HepG2 (cell line): ENCODE data around the gene DIPK1B. TPM values are rescaled to one million over a fixed set of nuclear protein-coding genes. Genes with fewer than 3 reads are reported as not detected.
A peak's percentile ranks its signal among the peaks of the same experiment; 100 is the strongest.

ENCODE experiments used
- ATAC-seq: fragments of 200-7000 bp; cut with Tn5 transposase; 3 replicates; pipeline ENCODE4 v1.9.1; 2020; ENCODE audit warnings: mild to moderate bottlenecking, moderate library complexity
- BruUV-seq: library from RNA; stranded (reverse); fragments of 400-500 nt; replicated peaks from 2 replicates; lab custom pipeline; 2021; lab: Mats Ljungman, UMichigan
- CTCF ChIA-PET: fragments of 300-600 bp; formaldehyde crosslinking; extraction: SDS; loops from one replicate; lab custom pipeline; 2021; ENCODE audit warnings: low total read pairs, inconsistent platforms, low intra/inter-chr PET ratio; lab: Yijun Ruan, JAX
- POLR2A ChIA-PET: fragments of 350-600 bp; sonication (Branson Sonifier 250); formaldehyde crosslinking; loops from one replicate; lab custom pipeline; 2020; ENCODE audit warnings: antibody characterized with exemption, inconsistent platforms; lab: Yijun Ruan, JAX
- DNase-seq: peaks from one replicate; pipeline ENCODE4 v3.0.0-alpha.2; 2015; ENCODE audit warnings: low spot score
- FAIRE-seq: peaks from 3 replicates; lab custom pipeline; 2011; peaks lifted over from hg19 to GRCh38; lab: Jason Lieb, UNC
- H2AFZ ChIP-seq: one replicate; pipeline ENCODE4 v1.6.1; 2011; ENCODE audit warnings: low read length, inconsistent platforms
- H3K27ac ChIP-seq: fragments of 300-600 bp; 3 replicates; pipeline ENCODE4 v1.8.0; 2011; ENCODE audit warnings: mixed run types, mild to moderate bottlenecking, mixed read lengths, low read length, inconsistent platforms; ENCODE audit not compliant: insufficient read depth; ENCODE audit errors: extremely low read length
- H3K27me3 ChIP-seq, 2 experiments: fragments of 200-600 bp in 1 of 2; 2 replicates in 1 of 2; 3 replicates in 1 of 2; pipeline versions ENCODE4 v1.6.0 to v1.8.0; 2011; ENCODE audit warnings: low read length in 2 of 2, mild to moderate bottlenecking in 2 of 2, moderate library complexity in 2 of 2, inconsistent platforms in 1 of 2; ENCODE audit not compliant: insufficient read depth in 2 of 2, control insufficient read depth in 1 of 2
- H3K36me3 ChIP-seq, 2 experiments: fragments of 200-600 bp in 1 of 2; replicated peaks in 1 of 2; 2 replicates in 1 of 2; 3 replicates in 1 of 2; pipeline versions ENCODE4 v1.5.1 to v1.8.0; 2011; ENCODE audit warnings: low read length in 2 of 2, inconsistent platforms in 1 of 2; ENCODE audit not compliant: insufficient read depth in 2 of 2, control insufficient read depth in 1 of 2
- H3K4me1 ChIP-seq: 2 replicates; pipeline ENCODE4 v1.5.1; 2012; ENCODE audit warnings: low read length, inconsistent platforms; ENCODE audit not compliant: insufficient read depth
- H3K4me2 ChIP-seq: 2 replicates; pipeline ENCODE4 v1.6.0; 2011; ENCODE audit warnings: low read depth, low read length, inconsistent platforms
- H3K4me3 ChIP-seq, 3 experiments: fragments of 200-600 bp in 1 of 3; sonication (generic), shearing (Covaris generic) in 1 of 3; replicated peaks in 1 of 3; 2 replicates each; pipeline ENCODE4 v1.5.1; 2011 to 2016; ENCODE audit warnings: low read length in 3 of 3, inconsistent platforms in 2 of 3, low read depth in 2 of 3, mild to moderate bottlenecking in 2 of 3, control low read depth in 1 of 3, mixed read lengths in 1 of 3; ENCODE audit not compliant: insufficient read depth in 1 of 3
- H3K79me2 ChIP-seq: one replicate; pipeline ENCODE4 v1.6.1; 2011; ENCODE audit warnings: low read length, inconsistent platforms; ENCODE audit not compliant: insufficient read depth
- H3K9ac ChIP-seq: 2 replicates; pipeline ENCODE4 v1.6.0; 2011; ENCODE audit warnings: mild to moderate bottlenecking, low read depth, low read length, inconsistent platforms; ENCODE audit not compliant: insufficient read depth
- H3K9me3 ChIP-seq: 2 replicates; pipeline ENCODE4 v1.5.1; 2012; ENCODE audit warnings: mild to moderate bottlenecking, low read length
- H4K20me1 ChIP-seq: 2 replicates; pipeline ENCODE4 v1.6.0; 2011; ENCODE audit warnings: inconsistent platforms, mild to moderate bottlenecking, low read length, moderate library complexity; ENCODE audit not compliant: insufficient read depth
- ASH2L ChIP-seq: fragments of 300-600, 200-600 bp; sonication (generic); IDR thresholded peaks from 2 replicates; pipeline ENCODE4 v1.7.0; 2017; ENCODE audit warnings: low read depth, mild to moderate bottlenecking, moderate library complexity, mixed read lengths, low read length; ENCODE audit not compliant: insufficient read length
- BRCA1 ChIP-seq: sonication (generic); formaldehyde crosslinking; IDR thresholded peaks from 2 replicates; pipeline ENCODE4 v1.4.0; 2020; ENCODE audit warnings: missing genetic modification reagents
- HNRNPL ChIP-seq: fragments of 200-400 bp; formaldehyde crosslinking; IDR thresholded peaks from 2 replicates; pipeline ENCODE4 v1.6.1; 2017; ENCODE audit warnings: mild to moderate bottlenecking, low read depth, low read length
- MYPOP ChIP-seq: sonication (generic); formaldehyde crosslinking; IDR thresholded peaks from 2 replicates; pipeline ENCODE4 v1.8.1; 2023; ENCODE audit warnings: mild to moderate bottlenecking, moderate library complexity, missing genetic modification reagents
- RNF2 ChIP-seq: fragments of 450-650 bp; conservative IDR thresholded peaks from 2 replicates; pipeline ENCODE4 v1.6.1; 2016; ENCODE audit warnings: low read depth
- SPEN ChIP-seq: sonication (generic); formaldehyde crosslinking; IDR thresholded peaks from 2 replicates; pipeline ENCODE4 v1.5.1; 2020; ENCODE audit warnings: low read depth, mild to moderate bottlenecking, missing genetic modification reagents
- ZBTB49 ChIP-seq: sonication (generic); formaldehyde crosslinking; IDR thresholded peaks from 2 replicates; pipeline ENCODE4 v1.4.0; 2020; ENCODE audit warnings: missing genetic modification reagents, borderline replicate concordance
- ZNF414 ChIP-seq: sonication (generic); formaldehyde crosslinking; IDR thresholded peaks from 2 replicates; pipeline ENCODE4 v1.5.0; 2020; ENCODE audit warnings: missing genetic modification reagents
- ZNF589 ChIP-seq: sonication (generic); formaldehyde crosslinking; conservative IDR thresholded peaks from 2 replicates; pipeline ENCODE4 v1.8.0; 2022; ENCODE audit warnings: mild to moderate bottlenecking, moderate library complexity, missing genetic modification reagents
- ZNF660 ChIP-seq: sonication (generic); formaldehyde crosslinking; IDR thresholded peaks from 2 replicates; pipeline ENCODE4 v1.5.1; 2020; ENCODE audit warnings: mild to moderate bottlenecking, low read depth, missing genetic modification reagents, borderline replicate concordance
- ZNF703 ChIP-seq: sonication (generic); formaldehyde crosslinking; IDR thresholded peaks from 2 replicates; pipeline ENCODE4 v1.5.1; 2020; ENCODE audit warnings: missing genetic modification reagents, mild to moderate bottlenecking, moderate library complexity, borderline replicate concordance
- ZNF839 ChIP-seq: sonication (generic); formaldehyde crosslinking; IDR thresholded peaks from 2 replicates; pipeline ENCODE4 v1.4.0; 2020; ENCODE audit warnings: missing genetic modification reagents, mild to moderate bottlenecking, borderline replicate concordance
- WGBS: methylation state at CpG from one replicate; pipeline ENCODE4 v1.1.6; 2017; ENCODE audit warnings: low lambda C conversion rate; 5-methylcytosine and 5-hydroxymethylcytosine counted together
- in situ Hi-C: cut with HindIII; loops from 2 replicates; pipeline ENCODE4 v1.10.0; 2017; ENCODE audit warnings: low pct_unique_long_range_greater_than_20kb; ENCODE audit not compliant: extremely low pct_ligation_motif_present
- intact Hi-C: fragments of 100-400 bp; cut with micrococcal nuclease; formaldehyde crosslinking; loops from one replicate; pipeline ENCODE4 v1.10.0; 2022; ENCODE audit not compliant: unreplicated experiment
- polyA plus RNA-seq, 8 experiments: library from polyadenylated mRNA; depleted of rRNA in 3 of 8; stranded (reverse) in 7 of 8; unstranded in 1 of 8; fragments of >200 nt; fragmentation: Illumina TruSeq in 4 of 8; extraction: Trizol in 4 of 8; gene quantifications; 2 replicates each; pipeline versions ENCODE4 v1.2.1 to v1.2.3, GENCODE V29; 2011 to 2016; ENCODE audit warnings: low read depth in 4 of 8, missing spikeins in 1 of 8, mixed read lengths in 1 of 8; ENCODE audit not compliant: insufficient read depth in 1 of 8
- total RNA-seq, 5 experiments: library from RNA; depleted of rRNA; stranded (reverse); fragments of >200 nt; fragmentation: Illumina TruSeq; extraction: Trizol; gene quantifications; 2 replicates each; pipeline ENCODE4 v1.2.3, GENCODE V29; 2016; ENCODE audit warnings: low read depth in 1 of 5

DIPK1B gene
- total and polyA plus RNA-seq, 2 of the 13 experiments (the other 11 are each of a cell fraction or from before 2014, with no cell fraction given): 0.18 to 3.9 TPM

- TF ChIP-seq MYPOP (CRISPR knock-in tag): 0 out of 2 replicates have a peak, but pooled peaks have one; percentile 21
- peak; percentile 53 for TF ChIP-seq HNRNPL
- no peak for TF ChIP-seq ZNF703 (CRISPR knock-in tag)
- no peak for TF ChIP-seq RNF2
- TF ChIP-seq ZNF839 (CRISPR knock-in tag): no peak
- no peak for TF ChIP-seq ASH2L
Observed at GRCh38 chr9:136694163-136694871, 18.1 kb upstream of the DIPK1B start (continued).

- H3K4me2 ChIP-seq: no peak overlapping the region
- intact Hi-C loops: loop anchor here (5.0 kb wide), 1 partner anchor 48 kb away; no protein-coding TSS in a partner anchor
Observed at GRCh38 chr9:136694872-136695247, 17.5 kb upstream of the DIPK1B start.

More at GRCh38 chr9:136694872-136695247, 17.5 kb upstream of the DIPK1B start:
- CTCF ChIA-PET: no interaction called here
- POLR2A ChIA-PET: no interaction called here
- BruUV-seq: no TSS peak
- Histone ChIP-seq H3K4me3 (no peak overlapping the region), H2AFZ (no peak overlapping the region), H3K9ac (no peak overlapping the region)
- in situ Hi-C loops: no loop called here
- no peak for TF ChIP-seq ZBTB49 (CRISPR knock-in tag)
- TF ChIP-seq ZNF414 (CRISPR knock-in tag): no peak
- no peak for TF ChIP-seq ZNF660 (CRISPR knock-in tag)
- no peak for TF ChIP-seq SPEN
- no peak for TF ChIP-seq BRCA1 (CRISPR knock-in tag)
- TF ChIP-seq ZNF589 (CRISPR knock-in tag): no peak
- TF ChIP-seq, all 625 proteins: peak for 0
- no peaks in the 10 kb centered on the region for H4K20me1 ChIP-seq
- ATAC-seq: no peak
- H3K79me2 ChIP-seq: no peaks in the 10 kb centered on the region
- peaks cover 82% of the 10 kb centered on the region for H3K4me1 ChIP-seq
- H3K27ac ChIP-seq: no peak overlapping the region
- no peaks in the 10 kb centered on the region for H3K9me3 ChIP-seq
- peaks cover 18 to 48% of the 10 kb centered on the region in 2 experiments; a peak in 4 of 5 replicates for H3K27me3 ChIP-seq
- H3K36me3 ChIP-seq: no peaks in the 10 kb centered on the region
- no peak for DNase-seq
- no peak for FAIRE-seq
- 84% methylated on average over 11 of the region's 11 CpGs for WGBS
